Measurements from ENCODE around the gene PXDN. TPM values are rescaled to one million over a fixed set of nuclear protein-coding genes. Genes with fewer than 3 reads are reported as not detected.
"Not testable (repeated sequence)": the region's sequence is repeated elsewhere in the genome, so short reads cannot be mapped to it uniquely, and the experiment has no call there.

PXDN gene
- total RNA-seq, 1 donor from 2014 or later, result 189 TPM

- DNase-seq, result no peak
Observed at GRCh38 chr2:1685078-1685956, 59.0 kb downstream of the PXDN start.

GRCh38 chr2:1683297-1683696 is 61.0 kb downstream of the PXDN start:
- no peak for DNase-seq

- DNase-seq, result no peak
Observed at GRCh38 chr2:1682181-1682440, 62.2 kb downstream of the PXDN start.

- peak; percentile 67 for DNase-seq
Observed at GRCh38 chr2:1681323-1682180, 62.8 kb downstream of the PXDN start.

DNA sequence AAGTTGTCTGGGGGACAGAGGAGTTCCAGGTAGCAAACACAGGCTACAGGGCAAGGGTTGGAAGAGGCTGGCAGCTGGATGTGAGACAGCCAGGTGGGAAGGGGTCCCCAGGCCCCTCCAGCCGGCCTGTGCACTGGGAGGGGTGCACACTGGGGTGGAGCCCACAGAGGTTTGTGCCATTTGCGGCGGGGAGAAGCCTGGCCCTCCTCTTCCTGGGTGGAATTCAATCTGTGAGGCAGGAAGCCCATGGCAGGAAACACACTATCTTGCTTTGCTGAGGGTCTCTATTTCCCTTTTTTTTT is 63.3 kb downstream of the PXDN start:
- no peak for DNase-seq

DNA sequence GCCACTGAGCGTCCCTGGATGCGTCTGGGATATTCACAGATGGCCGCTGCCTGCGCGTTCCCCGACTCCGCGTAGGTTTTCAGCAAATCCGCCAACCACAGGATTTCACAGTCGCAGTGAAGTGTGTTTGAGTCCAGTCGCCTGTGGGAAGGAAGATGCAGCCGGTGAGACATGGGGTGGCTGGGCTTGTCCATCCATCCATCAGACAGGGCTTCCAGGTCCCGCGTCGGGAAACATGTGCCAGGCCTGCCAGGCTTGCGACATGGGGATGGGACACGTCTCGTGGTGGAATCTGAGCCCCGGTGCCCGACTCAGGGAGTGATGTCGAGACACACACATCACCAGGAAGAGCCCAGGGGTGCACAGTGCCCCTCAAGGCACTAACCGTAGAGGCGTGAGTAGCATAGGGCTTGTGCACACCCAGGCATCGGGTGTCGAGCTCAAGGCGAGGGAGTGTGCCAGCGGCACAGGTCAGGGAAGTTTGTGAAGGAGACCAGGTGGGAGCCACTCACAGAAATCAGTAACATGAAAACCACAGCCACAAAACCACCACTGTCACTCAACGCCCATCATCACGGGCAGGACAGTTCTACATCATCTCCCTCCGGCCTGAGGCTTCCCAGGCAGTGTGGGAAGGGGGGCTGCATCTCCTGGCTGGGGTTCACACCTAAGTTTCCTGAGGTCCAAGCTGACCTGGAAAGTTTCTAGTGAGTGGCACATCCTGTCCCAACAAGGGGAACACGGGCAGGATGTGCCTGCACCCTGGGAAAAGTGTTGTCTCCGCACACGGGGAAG is 63.9 kb downstream of the PXDN start:
- DNase-seq, result no peak

DNA sequence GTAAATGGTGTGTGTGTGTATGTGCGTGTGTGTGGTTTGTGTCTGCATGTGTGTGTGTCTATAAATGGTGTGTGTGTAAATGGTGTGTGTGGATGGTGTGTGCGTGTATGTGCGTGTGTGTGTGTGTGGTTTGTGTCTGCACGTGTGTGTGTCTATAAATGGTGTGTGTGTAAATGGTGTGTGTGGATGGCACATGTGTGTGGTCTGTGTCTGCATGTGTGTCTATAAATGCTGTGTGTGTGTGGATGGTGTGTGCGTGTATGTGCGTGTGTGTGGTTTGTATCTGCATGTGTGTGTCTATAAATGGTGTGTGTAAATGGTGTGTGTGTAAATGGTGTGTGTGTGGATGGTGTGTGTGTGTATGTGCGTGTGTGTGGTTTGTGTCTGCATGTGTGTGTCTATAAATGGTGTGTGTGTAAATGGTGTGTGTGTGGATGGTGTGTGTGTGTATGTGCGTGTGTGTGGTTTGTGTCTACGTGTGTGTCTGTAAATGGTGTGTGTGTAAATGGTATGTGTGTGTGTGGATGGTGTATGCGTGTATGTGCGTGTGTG is 64.8 kb downstream of the PXDN start:
- not testable (repeated sequence) for DNase-seq

DNA sequence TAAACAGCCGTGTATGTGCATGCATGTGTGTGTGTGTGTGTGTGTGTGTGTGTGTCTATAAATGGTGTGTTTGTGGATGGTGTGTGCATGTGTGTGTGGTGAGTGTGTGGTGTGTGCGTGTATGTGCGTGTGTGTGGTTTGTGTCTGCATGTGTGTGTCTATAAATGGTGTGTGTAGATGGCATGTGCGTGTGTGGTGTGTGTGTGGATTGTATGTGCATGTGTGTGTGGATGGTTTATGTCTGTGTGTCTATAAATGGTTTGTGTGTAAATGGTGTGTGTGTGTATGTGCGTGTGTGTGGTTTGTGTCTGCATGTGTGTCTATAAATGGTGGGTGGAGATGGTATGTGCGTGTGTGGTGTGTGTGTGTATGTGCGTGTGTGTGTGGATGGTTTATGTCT is 65.2 kb downstream of the PXDN start:
- DNase-seq, result not testable (repeated sequence)

- no peak for DNase-seq
Observed at GRCh38 chr2:1678609-1679008, 65.7 kb downstream of the PXDN start.

DNA sequence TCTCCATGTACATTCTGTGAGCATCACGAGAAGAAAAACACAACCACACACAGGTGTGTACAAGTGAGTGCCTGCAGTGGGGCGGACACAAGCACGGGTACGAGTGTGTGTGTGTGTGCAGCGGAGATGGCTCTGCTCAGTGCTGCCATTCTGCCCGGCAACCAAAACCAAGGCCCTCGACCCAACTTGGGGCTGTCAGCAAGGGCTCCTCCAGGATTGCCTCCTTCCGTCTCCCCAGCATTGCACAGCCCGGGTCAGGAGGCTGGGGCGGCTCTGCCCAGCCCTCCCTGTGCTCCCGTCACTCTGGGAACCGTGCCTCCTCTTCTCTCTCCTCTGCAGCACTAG is 66.5 kb downstream of the PXDN start:
- DNase-seq, result no peak

DNA sequence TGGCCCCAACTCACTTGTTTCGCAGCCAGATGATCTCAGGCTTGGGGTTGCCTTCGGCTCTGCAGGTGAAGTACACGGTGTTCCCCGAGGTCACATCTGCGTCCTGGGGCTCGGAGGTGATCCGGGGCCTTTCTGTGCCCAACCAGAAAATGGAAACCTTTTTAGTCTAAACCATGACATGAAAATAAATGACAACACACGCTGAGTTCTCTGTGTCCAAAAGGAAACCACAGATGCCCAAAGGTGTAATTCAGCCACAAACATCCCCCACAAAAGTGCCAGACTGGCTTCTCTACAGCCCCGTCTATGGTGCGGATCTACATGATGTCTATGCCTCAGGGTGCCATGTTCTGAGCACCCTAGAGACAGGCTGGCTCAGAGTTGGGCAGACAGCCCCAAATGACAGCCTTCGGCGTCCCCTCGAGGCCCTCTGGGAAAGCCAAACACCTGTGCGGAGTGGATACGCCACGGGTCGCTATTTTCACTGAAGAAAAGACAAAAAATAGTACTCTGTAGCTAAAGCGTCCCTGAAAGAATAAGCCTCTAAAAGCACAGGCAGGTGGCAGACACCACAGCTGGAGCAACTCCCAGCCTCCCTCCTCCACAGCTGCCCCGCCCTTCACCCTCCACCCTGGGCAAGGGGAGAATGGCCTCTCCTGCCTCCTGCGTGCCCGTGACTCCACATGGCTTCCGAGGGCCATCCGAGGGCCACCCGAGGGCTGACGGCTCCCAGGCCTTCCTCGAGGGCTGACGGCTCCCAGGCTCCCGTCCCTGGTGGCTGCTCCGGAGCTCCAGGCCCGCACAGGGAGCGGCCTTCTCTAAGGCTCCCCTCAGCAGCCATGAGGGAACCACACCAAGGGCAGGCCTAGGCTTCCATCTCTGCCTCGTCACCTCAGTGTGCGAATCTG is 67.1 kb downstream of the PXDN start:
- DNase-seq, result no peak

DNA sequence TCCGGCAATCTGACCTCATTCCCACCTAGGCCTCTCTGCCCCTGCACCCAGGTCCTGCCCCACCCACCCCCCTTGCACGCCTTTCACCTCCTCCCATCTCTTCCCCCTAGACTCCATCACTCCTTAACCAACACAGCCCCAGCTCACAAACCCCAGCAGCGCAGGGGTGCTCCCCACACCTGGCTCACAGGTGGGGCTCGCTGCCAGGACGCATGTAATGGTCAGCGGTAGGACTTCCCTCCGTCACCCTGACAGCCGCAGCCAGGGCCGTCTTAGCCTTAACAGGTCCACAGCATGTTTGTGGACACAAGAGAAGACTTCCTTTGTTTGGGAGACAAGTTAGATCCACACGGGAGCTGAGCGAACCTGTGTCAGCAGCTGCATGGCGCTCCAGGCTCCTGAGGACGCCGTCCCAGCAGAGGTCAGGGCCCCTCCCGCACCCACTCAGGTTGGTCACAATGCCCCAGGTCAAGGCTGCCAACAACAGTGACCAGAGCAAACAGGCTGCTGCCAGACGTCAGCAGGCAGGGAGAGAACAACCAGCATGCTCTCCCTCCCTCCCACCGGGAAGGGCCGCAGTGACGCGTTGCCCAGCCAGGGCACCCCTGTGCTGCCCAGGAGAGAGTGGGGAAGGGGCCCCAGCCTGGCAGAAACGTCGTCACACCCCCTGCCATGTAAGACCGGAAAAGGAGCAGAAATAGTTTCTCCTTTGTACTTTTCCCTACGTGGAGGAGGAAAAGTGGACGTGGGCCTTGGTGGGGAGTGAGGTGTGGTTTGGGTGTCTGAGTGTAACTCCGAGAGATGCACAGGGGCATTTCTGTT is 68.0 kb downstream of the PXDN start:
- no peak for DNase-seq

- no peak for DNase-seq
Observed at GRCh38 chr2:1675633-1676032, 68.7 kb downstream of the PXDN start.

DNA sequence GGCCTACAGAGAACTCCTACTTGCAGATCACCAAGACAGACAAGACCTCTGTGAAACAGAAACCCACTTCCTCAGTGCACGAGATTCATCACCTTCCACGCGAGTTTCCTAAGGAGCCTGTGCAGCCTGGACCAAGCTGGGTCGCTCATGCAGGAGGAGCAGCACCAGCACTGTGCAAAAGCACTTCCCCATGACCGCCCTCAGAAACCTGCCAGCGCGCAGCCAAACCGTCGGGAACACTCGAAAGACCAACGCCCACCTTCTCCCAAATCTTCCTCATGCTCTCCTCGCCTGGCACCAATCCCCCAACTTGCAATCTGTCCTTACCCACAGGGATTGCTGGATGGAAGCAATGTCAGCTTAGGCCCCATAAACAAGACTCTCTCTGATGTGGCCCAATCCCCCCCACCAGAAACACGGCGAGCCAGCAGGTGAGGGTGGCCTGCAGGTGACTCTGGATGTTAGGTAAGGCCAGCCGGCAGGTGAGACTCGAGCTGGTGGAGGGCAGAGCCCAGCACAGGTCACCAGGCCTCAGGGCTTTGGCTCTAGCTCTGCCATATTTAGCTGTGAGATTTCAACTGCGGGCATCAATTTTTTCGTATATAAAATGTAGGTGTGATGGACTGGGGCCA is 69.4 kb downstream of the PXDN start:
- DNase-seq, result no peak

DNA sequence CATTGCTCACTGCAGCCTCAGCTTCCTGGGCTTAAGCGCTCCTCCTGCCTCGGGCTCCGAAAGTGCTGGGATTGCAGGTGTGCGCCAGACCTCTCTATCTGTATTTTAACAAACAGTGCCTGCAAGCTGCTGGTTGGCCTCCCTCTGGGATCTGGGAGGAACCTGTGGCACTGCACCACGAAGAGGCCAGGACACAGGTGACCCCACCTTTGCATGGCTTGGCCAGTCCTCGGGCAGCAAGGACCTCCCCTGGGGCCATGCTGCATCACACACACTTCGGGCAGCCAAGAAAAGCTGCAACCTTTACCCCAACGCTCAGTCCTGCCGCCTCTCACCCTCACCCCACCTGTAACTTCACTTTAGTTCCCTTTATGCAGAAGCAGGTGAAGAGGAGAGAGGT is 70.0 kb downstream of the PXDN start:
- no peak for DNase-seq

DNA sequence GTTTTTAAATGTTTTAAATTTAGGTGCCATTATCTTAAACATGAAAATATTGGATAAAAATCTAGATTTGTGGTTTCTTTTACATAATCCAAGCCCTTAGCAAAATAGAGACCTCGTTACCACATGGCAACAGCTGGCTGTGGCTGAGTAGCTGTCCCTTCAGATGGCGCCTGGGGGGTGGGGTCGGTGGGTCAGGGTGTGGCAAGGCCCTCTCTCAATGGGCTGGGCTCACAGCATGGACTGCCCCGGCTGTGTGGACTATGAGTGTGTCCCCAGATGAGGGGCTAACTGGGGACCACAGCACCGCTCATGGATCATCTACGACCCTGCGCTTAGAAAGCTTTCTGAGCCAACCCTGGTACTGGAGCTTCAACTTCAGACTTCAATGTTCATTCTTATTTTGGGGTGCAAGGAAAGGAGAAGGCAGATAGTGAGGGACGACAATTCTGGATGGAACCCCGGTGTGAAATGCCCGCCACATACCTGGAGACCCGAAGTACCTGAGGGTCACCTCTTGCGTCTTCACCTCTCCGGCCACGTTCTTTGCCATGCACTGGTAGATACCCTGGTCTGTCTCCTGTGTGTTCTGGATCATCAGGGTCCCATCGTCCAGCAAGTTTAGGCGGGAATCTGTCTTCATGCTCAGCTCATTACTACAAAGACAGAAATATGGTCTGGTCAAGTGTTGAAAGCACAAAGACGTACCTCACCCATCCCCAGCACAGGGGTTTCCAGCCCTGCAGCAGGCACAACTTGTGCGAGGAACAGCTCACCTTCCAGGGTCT is 71.0 kb downstream of the PXDN start:
- no peak for DNase-seq

DNA sequence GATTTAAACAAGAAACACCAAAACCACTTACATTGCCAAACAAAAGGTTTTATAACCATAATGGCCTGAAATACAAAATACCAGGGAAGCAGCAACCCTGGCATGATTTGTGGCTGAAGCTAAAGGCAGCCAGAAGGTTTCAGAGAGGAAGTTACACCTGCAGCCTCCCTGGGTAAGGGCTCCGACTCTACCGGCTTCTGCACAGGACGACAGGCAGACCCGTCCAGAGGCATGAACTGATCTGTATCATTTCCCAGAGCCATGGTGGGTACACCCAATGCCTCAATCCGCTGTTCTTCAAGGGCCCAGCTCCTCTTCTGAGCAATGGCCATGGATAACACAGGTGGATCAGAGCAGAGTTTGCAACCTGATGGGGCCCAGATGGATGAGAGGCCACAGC is 71.6 kb downstream of the PXDN start:
- DNase-seq, result no peak

GRCh38 chr2:1671916-1672315 is 72.4 kb downstream of the PXDN start:
- DNase-seq, result no peak

DNA sequence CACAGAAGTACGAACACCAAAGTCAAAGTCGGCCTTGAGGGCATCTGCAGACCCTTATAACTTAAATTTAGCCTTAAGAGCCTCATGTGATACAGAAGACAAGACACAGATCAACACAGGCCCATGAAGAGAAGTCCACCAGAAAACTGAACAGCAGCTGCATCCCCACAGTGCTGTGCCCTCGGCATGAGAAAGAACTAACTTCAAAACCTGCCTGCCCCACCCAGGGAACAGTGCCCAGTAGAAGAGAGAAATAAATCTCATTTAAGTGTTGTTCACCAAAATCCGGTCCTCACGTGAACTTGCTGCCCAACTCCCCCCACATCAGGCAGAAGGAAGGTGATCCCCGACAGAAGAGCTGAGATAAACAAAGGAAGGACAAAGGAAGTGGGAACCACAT is 73.7 kb downstream of the PXDN start:
- no peak for DNase-seq
